Muscle of back (tissue), 11 donors: ENCODE results near the gene PNPLA5. TPM values are rescaled to one million over a fixed set of nuclear protein-coding genes. Genes with fewer than 3 reads are reported as not detected.

ENCODE experiments used
- DNase-seq, 3 donors: peaks; one replicate each; pipeline versions ENCODE4 v3.0.0 to v3.0.0-alpha.2; 2013
- polyA plus RNA-seq, 10 donors: library from polyadenylated mRNA; unstranded; fragments of 120-200 nt; gene quantifications; one replicate each; pipeline ENCODE4 v1.2.1, GENCODE V29; 2013; ENCODE audit not compliant: insufficient read length in 10 of 10

The PNPLA5 gene
- polyA plus RNA-seq, 10 donors = 0.08 TPM; not detected in 9

DNA sequence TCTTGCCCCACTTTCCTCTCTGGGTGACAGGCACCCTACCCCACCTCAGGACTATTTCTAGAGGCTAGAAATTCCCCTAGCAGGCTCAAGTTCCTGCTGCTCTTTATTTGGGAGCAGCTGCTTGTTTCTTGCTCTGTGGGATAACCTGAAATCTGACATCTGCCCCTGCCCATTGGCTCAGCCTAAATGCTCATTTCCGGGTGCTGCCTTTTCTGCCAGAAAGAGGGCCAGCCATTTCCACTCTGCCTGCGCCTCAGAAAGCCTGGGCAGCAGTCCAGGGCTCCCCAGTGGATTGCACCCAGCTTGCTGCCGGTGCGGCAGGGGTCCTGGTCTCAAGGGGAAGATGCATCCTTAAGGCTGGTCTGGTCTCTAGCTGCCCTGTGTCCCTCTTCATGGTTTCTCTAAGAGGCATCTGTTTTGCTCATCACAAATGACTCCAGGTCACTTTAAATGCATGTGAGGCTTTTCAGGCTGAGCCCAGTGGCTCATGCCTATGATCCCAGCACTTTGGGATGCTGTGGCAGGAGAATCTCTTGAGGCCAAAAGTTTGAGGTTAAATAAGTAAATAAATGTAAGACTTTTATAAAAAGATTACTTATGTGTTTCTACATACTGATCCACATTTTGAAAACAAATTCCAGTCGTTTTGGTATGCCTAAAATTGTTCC, 10.3 kb upstream of the PNPLA5 start:
- peak in 1 of 3 donors; percentile 57 for DNase-seq

DNA sequence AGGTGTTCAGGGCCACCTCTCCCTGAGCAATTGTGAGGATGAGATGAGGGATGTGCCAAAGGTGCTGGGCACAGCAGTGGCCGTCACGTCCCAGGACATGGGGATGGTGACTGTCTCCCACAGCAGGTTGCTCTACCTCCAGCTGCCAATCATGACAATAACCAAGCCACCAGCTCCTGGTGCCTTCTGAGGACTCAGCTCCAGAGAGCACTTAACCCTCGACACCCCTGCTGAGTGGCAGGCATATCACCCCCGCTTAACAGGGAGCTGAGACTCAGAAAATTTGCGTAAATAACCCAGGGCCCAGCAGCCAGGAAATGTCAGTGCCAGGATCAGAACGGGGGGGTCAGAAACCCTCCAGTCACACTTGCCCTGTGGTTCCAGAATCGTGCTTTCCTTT, 8.4 kb upstream of the PNPLA5 start:
- no peak for DNase-seq

DNA sequence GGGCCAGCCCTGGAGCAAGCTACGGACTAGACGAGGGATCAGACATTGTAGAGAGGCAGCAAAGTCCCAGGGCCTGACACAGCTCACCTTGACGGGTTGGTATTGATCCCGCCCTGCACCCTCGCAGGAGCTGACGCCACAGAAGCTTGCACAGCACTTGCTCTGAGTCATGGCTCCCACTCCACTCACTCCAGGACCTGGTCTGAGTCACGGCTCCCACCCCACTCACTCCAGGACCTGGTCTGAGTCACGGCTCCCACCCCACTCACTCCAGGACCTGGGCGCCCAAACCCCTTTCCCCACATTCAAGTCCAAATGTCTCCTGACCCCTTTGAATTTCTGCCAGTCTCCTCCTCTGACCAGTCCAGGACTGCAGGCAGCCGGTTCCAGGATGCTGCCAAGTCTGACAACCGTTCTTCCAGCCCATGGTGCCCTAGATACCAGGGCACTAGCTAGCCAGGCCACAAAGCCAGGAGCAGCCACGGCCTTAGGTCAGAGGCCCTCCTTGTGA, 6.0 kb upstream of the PNPLA5 start:
- no peak for DNase-seq

DNA sequence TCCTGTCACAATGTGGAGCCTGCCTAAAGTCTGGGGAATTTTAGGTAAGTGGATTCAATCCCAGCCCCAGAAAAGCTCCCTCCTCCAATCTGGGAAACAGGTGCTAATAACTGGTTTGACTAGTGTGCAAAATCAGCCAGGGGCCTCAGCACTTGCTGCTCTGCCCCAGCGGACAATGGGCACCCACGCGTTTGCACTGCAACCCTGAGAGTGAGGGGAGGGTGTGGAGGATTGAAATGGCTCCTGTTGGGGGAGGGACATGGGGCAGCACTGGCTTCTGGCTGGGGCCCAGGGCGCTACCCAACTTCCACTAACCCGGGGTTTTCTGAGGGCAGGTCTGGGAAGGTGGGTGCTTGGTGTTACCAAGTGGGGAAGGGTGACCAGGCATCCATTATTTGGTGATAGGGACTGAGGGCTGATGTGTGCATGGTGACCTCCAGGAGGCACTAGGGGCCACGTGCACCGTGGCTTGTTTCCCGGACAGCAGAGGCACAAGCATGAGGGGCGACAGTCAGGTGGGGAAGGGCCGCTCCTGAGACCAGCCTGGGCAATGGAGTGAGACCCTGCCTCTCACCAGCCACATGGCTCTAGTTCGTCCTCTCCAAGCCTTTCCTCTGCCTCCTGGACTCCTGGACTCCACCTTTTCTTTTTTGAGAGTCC, 4.3 kb upstream of the PNPLA5 start:
- no peak for DNase-seq

DNA sequence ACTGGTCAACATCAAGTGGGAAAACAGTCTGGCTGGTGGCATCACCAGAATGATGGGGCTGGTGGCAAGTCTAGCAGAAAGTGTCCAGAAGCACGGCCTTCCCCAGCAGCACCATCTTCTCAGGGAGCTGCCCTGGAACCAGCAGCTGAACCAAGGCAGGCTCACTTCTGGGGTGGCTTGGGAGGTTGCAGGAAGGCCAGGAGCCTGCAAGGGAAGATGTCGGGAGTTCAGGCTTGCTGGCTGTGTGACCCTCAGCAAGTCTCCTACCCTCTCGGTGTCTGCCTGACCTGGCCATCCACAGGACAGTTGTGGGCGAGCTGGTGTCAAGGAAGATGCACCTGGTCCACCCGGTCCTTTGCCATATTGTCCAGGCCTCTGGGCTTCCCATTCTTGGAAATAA, 2.3 kb upstream of the PNPLA5 start:
- no peak for DNase-seq

DNA sequence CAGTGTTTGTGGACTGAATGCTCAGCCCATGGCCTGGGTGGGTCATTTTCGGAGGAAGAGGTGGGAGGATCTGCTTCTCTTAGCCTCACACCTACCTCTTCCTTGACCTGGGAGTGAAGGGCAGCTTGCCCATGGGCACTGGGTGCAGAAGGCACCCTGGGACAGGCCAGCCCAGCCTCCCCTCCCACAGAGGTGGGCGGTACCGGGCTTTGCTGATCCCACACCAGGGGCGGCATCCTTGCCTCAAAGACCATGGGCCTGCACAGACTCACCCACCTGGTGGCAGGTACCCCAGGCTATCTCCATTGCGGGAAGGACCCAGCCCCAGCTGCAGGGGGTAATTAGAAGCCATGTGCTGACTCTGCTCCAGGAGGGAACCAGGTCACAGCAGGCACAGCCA, 1.5 kb upstream of the PNPLA5 start:
- no peak for DNase-seq

DNA sequence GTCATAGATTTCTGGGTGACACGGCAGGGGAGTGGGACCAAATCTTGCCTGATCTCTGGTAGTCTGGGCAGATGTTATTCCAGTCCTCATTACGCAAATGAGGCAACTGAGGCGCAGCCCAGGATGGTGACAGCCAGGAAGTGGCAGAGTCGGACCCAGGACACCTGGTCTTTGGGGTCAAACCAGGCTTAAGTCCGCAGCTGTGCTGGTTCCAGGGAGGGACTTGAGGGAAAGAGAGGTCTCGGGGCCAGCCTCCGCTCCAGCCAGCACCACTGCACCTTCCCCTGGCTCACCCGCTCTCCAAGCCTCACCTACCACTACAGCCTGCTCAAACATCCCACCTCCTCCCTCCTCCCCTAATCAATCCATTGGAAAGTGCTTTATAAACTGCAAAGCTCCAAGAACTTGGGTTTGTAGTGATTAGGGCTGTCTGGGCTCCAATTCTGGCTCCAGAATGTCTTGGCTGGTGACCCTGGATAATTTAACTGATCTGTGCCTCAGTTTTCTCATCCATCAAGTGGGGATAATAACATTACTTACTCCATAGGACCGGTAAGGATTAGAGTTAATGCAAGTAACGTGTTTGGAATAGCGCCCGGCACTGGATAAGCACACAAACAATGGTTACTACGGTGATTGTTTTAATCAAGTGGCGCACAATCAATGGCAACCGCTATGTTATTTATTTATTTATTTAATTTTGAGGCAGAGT, 526 bp upstream of the PNPLA5 start:
- no peak for DNase-seq

DNA sequence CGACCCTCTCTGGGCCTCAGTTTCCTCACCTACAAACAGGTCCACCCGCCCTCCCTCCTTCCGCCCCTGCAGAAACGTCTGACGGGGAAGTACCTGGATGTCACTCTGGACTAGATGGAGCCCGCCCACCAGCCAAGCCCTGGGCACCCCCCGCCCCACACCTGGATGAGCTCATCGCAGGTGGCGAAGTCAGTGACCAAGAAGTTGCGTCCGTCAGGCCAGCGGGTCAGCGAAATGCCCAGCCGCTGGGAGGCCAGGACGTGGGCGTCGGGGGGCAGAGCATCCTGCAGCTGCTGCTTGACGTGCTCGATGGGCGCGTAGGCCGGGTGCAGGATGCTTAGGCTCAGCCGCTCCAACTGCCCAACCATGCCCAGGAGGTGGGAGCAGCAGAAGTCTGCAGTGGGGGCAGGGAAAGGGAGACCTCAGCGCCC, 897 bp downstream of the PNPLA5 start:
- DNase-seq = no peak

DNA sequence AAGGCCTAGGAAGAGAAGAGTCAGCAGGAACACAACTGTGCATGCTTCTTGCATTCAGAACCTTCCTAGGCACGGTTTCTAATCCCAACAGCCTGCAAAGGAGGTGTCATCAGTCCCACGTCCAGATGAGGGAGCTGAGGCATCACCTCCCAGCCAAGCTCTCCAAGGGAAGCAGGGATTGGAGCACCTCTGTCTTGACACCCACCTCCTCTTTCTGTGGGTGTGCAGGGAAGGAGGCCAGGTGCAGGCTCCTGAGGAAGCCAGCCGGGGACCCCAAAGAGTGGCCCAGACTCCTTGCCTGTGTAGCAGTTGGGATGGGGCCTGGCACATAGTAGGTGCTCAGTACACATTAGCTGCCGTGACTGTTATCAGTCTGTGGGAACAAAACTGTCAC, 2.0 kb downstream of the PNPLA5 start:
- DNase-seq = no peak

DNA sequence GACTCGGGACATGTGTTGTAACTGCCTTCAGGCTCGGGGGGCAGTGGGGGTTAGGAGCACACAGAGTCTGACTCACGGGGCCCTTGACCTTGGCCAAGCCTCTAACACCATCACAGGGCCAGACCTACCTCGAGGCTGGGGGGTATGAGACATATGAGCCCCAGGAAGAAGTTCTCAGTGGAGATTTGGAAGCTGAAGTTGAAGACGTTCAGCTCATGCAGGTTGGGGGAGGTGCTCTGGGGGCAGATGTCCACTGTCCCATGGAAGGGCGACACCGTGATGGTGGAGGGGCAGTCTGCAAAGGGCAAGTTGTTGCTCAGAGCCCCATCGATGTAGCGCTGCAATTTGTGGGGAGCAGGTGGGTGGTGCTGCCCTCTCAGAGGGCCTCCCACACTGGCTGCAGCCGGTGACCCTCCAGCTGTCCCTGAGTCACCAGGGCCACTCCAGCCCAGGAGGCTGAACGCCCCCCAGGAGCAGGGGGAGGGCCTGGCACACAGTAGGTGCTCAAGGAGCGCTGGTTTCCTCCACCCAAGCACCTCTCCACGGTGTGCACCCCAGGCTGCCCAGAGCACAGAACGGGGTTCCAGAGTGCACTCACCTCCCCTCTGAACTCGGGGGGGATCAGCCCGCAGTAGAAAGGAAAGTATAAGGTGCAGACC, 2.5 kb downstream of the PNPLA5 start:
- no peak for DNase-seq

DNA sequence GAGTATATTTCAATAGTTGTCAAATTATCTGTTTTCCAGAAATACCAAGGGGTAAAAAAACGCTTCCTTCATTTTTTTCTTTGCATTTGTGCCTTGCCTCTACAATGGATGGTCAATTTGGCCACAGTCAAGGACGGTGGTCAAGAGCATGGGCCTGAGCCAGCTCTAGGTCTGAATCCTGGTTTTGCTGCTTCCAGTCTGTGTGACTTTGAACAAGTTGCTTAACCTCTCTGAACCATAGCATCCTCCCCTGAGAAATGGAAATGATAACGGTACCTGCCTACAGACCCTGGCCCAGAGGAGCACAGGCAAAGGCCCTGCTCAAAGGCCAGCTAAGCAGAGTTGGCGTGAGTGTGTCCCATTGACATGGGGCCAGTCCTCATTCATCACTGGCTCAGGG, 3.1 kb downstream of the PNPLA5 start:
- DNase-seq = no peak

DNA sequence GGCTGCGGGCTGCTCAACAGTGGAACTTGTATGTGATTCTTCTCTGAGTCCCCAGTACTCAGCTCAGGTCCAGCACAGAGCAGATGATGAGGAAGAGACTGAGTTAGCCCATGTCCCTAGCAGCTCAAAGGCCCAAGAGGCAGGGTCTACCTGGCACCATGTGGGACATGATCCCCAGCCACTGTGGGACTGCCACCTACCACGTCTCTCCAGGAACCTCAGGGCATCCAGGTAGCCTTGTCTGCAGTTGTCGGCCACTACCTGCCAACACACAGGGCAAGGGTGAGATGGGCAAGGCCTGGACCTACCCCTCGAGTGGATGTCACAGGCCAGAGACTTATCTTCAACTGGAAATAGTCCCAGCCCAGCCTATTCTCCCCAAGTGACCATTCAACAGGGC, 4.4 kb downstream of the PNPLA5 start:
- DNase-seq = no peak

DNA sequence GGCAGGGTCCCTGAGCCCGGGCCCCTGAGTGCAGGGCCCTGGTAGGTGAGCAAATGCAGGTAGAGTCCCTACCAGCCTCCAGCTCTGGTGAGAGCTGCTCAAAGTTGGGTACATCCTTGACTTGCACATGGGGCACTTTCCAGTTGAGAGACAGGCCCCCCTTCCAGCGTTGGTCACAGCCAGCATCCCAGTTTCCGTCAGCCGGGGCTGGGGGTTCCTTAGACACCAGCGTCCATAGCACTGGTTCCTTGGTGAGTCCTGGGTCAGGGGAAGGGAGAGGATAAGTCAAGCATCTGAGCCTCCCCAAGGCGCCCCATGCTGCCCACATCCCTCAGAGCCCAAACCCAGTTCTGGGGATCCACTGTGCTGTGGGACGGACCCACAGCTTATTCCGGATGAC, 5.6 kb downstream of the PNPLA5 start:
- DNase-seq = no peak

DNA sequence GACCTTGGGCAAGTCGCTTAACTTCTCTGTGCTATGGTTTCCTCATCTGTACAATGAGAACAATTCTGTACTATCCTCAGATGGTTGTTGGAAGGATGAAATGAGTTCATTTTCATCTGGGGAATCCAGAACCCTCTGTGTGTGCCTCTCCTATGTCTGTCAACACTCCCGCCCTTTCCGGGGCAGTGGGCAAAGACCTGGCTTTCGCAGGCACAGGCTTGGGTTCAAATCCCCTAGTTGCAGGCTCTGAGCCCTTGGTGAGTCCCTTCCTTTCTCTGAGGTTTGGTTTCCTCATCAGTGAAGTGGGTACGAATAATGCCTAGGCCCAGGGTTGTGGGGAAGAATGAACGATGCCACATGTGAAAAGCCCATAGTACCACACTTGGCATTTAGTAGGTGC, 6.0 kb downstream of the PNPLA5 start:
- no peak for DNase-seq

DNA sequence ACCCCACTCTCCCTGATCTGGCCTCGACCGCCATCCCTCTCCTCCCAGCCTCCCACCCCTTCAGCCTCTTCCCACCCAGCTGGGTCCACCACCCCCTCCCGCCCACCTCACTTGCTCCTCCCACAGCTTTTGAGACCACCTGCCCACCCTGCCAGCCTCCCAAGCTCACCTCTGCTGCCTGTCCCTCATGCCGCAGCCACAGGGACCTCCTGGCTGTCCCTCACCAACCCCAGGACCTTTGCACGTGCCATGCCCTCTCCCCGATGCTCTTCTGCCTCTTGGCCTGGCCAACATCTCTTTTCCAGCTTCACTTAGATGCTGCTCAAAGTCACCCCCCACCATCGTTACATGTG, 6.5 kb downstream of the PNPLA5 start:
- no peak for DNase-seq

DNA sequence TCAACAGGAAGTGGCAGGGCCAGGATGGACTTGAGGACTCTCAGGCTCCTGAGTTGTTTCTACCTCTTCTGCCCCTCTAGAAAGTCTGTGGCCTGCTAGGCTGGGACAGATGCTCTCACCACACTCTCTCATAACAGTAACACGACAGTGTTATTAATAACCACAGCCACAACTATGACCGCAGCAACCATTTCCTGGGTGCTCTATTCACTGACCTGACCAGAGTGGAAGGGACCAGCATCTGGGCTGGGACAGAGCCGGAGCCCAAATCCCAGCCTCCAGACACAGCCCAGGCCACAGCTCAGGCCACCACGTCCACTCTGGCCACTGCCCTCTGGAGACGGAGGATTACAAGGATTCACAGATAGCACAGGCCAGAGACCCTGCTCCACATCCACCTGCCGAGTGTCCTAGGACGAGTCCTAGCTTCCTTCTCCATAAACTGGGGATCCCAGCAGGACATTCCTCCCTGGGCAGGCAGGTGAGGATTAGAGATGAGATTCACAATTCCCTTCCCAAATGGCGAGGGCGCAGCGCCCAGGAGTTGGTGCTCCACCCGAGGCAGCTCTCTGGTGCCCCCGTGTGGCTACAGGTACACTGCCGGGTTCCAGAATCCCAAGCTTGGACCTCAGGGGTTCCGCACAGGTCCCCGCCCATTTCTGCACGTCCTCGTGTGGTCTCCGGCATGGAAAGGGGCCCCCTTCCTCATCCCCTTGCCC, 7.1 kb downstream of the PNPLA5 start:
- peak in 2 of 3 donors; percentile 24 to 55 for DNase-seq

DNA sequence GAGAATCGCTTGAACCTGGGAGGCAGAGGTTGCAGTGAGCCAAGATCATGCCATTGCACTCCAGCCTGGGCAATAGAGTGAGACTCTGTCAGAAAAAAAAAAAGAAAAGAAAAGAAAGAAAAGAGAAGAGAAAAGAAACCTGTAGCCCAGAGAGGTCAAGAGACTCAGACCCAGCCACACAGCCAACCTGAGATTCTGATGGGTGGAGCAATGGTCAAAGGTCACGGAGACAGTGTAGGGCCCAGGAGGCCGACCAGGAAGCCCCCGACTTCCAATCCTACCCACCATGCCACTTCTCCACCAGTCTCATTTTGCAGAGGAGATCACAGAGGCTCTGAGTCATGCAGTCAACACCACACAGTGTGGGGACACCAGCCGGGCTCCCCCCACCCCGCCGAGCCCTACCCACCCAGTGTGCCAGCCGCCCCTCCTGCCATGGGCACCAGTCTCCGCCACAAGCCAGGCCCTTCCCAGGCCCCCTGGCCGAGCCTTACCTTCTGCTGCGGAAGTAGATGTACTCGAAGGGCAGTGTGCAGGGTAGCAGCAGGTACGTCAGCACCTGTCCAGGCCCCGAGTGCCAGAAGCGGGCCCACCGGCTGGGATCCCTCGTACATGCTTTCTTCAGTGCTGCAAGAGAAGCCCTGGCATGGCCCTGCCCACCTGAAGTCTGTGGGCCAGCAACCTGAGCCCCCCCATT, 7.9 kb downstream of the PNPLA5 start:
- DNase-seq = no peak

DNA sequence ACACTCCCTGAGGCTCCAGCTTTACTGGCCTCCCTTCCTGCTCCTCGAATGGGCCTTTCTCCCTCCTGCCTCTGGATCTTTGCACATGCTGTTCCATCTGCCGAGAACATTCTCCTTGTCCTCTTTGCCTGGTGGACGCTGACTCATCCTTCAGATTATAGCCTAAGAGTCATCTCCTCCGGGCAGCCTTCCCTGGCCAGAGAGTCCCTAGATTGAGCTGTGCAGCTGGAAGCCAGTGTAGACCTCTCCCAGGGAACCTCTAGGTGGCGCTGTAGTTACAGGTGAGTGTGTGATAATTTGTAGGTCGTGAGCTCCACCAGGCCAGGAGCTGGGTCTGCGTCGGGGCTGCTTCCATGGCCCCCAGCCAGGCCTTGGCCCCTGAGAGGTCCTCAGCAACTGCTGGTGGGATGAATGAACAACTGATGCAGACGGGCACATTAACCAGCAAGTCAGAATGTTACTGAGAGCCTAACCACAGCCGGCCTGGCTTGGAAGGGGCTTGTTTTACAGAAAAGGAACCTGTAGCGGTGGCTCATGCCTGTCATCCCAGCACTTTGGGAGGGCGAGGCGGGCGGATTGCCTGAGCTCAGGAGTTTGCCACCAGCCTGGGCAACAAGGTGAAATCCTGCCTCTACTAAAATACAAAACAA, 8.7 kb downstream of the PNPLA5 start:
- DNase-seq = peak in 2 of 3 donors; percentile 27 to 43

DNA sequence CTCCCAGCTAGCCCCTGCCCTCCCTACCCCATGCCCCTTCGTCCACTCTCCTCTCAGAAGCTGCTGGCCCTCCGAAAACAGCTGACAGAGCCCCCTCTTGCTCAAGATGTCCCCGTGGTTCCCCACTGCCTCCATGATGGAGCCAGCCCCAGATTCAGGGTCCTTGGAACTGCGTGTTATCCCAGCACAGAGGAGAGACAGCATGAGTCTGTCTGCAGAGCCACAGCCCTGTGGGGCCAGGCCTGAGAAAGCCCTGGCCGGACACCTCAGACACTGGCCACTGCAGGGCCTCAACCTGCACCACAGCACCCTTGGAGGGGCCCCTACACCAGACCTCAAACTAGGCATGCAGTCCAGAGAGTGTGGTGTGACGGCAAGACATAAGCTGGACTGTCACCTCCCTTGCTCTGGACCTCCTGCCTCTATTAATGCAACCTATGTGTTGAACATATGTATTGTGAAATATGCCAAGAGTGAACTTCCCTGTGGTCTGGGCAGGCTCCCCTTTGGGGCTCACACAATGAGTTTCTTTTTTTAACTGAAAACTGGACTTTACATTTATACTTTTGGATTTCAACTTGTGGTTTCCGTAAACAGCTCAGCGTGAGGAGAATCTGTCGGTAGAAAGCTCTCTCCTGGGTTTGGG, 9.6 kb downstream of the PNPLA5 start:
- no peak for DNase-seq
